Activated CD8-positive, alpha-beta T cell treated with anti-CD3 and anti-CD28 coated beads for 36 hours (primary cell): ENCODE measurements around the gene FNIP1. TPM values are rescaled to one million over a fixed set of nuclear protein-coding genes. Genes with fewer than 3 reads are reported as not detected.
"Not testable (repeated sequence)": the region's sequence is repeated elsewhere in the genome, so short reads cannot be mapped to it uniquely, and the experiment has no call there.

Experiments
- ATAC-seq: fragments of 200-7000 bp; cut with Tn5 transposase; one replicate; pipeline ENCODE4 v1.10.0; 2021; ENCODE audit warnings: mild to moderate bottlenecking, moderate library complexity
- CTCF ChIA-PET: fragments of 350-600 bp; sonication (Branson Sonifier 250); formaldehyde crosslinking; loops from one replicate; lab custom pipeline; 2021; ENCODE audit warnings: antibody characterized with exemption; lab: Charles Lee
- POLR2A ChIA-PET: fragments of 350-600 bp; sonication (Branson Sonifier 250); formaldehyde crosslinking; loops from one replicate; lab custom pipeline; 2021; ENCODE audit warnings: antibody characterized with exemption; lab: Charles Lee
- DNase-seq: peaks from one replicate; pipeline ENCODE4 v3.0.0-alpha.2; 2020
- H3K27ac Mint-ChIP-seq: one replicate; pipeline ENCODE4 v1.8.0; 2021; ENCODE audit warnings: mild to moderate bottlenecking, mixed read lengths
- H3K27me3 Mint-ChIP-seq: one replicate; pipeline ENCODE4 v1.8.0; 2021; ENCODE audit warnings: mixed read lengths
- H3K36me3 Mint-ChIP-seq: one replicate; pipeline ENCODE4 v1.8.0; 2021; ENCODE audit warnings: low read depth, mixed read lengths
- H3K4me1 Mint-ChIP-seq: one replicate; pipeline ENCODE4 v1.8.0; 2021; ENCODE audit warnings: low read depth, mixed read lengths
- H3K4me3 Mint-ChIP-seq: one replicate; pipeline ENCODE4 v1.8.0; 2021; ENCODE audit warnings: mild to moderate bottlenecking, moderate library complexity, mixed read lengths
- H3K9me3 Mint-ChIP-seq: one replicate; pipeline ENCODE4 v1.8.0; 2021; ENCODE audit warnings: mixed read lengths
- CTCF ChIP-seq: fragments of 200-600 bp; IDR thresholded peaks from one replicate; pipeline ENCODE4 v1.8.0; 2022; ENCODE audit warnings: antibody characterized with exemption, mild to moderate bottlenecking
- intact Hi-C: fragments of 100-400 bp; cut with micrococcal nuclease; formaldehyde crosslinking; loops from one replicate; pipeline ENCODE4 v1.10.0; 2022
- total RNA-seq, 2 experiments: library from RNA; stranded (reverse); gene quantifications; one replicate each; pipeline ENCODE4 v1.2.3, GENCODE V29; 2021

FNIP1 gene
- total RNA-seq, result 10 to 100 TPM; 15.9 to 16.0 TPM

- CTCF ChIA-PET, result interaction anchor here (1.0 to 1.9 kb wide), 6 partner anchors 13 to 208 kb away, joined by 3 to 6 read pairs (median 4); no protein-coding TSS in a partner anchor
- no peaks in the 10 kb centered on the region for H3K27me3 Mint-ChIP-seq
- peak within 1 kb of the TSS; percentile 92 for H3K27ac Mint-ChIP-seq
- DNase-seq (peak; percentile 99), ATAC-seq (peak; percentile 97)
- peak within 1 kb of the TSS; percentile 94 for H3K4me3 Mint-ChIP-seq
- no peaks in the 10 kb centered on the region for H3K9me3 Mint-ChIP-seq
- POLR2A ChIA-PET, result interaction anchor here (0.6 to 2.4 kb wide), 9 partner anchors 9 to 214 kb away, joined by 3 to 9 read pairs (median 3); no protein-coding TSS in a partner anchor
- intact Hi-C loops, result loop anchor here (5.0 to 10.0 kb wide), 3 partner anchors 160 to 265 kb away; partner anchors contain the start of genes IL3 and RAPGEF6
- H3K4me1 Mint-ChIP-seq, result peaks cover 30% of the 10 kb centered on the region
- no peak for TF ChIP-seq CTCF
- peaks cover 13% of the 10 kb centered on the region for H3K36me3 Mint-ChIP-seq
Measured at GRCh38 chr5:131796793-131797693, at the start of gene FNIP1. Gene FNIP1, minus strand, starts transcription at chr5:131797017. Its CDS starts 96 bp downstream, at chr5:131796921.

GRCh38 chr5:131846536-131846935 lies 49.7 kb upstream of the FNIP1 start:
- Mint-ChIP-seq H3K27ac (no peak overlapping the region), H3K4me3 (no peak overlapping the region), H3K36me3 (peaks cover 10% of the 10 kb centered on the region), H3K27me3 (no peaks in the 10 kb centered on the region), H3K4me1 (no peaks in the 10 kb centered on the region), H3K9me3 (peaks cover 40% of the 10 kb centered on the region)
- ATAC-seq (no peak), DNase-seq (no peak)
- no peak for TF ChIP-seq CTCF
- ChIA-PET POLR2A (no interaction called here), CTCF (no interaction called here)
- intact Hi-C loops, result no loop called here

DNA sequence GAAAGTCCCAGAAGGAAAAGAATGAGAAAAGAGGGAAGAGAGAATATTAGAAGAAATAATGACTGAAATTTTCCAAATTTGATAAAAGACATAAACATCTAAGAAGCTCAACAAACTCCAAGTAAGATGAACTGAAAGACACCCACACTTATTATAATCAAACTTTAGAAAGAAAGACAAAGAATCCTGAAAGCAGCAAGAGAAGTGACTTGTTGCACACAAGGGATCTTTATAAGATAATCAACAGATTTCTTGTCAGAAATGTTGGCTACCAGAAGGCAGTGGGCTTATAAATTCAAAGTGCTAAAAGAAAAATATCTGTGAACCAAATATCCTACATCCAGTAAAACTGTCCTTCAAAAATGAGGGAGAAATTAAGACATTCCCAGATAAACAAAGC lies 49.0 kb upstream of the FNIP1 start:
- DNase-seq (no peak), ATAC-seq (no peak)
- TF ChIP-seq CTCF, result no peak
- Mint-ChIP-seq H3K36me3 (peaks cover 10% of the 10 kb centered on the region), H3K27ac (no peak overlapping the region), H3K27me3 (no peaks in the 10 kb centered on the region), H3K9me3 (peaks cover 40% of the 10 kb centered on the region), H3K4me3 (no peak overlapping the region), H3K4me1 (no peaks in the 10 kb centered on the region)
- intact Hi-C loops, result no loop called here
- POLR2A ChIA-PET, result no interaction called here
- CTCF ChIA-PET, result no interaction called here

- peaks cover 34% of the 10 kb centered on the region for H3K9me3 Mint-ChIP-seq
- CTCF ChIA-PET, H3K36me3 Mint-ChIP-seq, DNase-seq, H3K27ac Mint-ChIP-seq, H3K27me3 Mint-ChIP-seq, ATAC-seq, H3K4me3 Mint-ChIP-seq, intact Hi-C loops, H3K4me1 Mint-ChIP-seq, POLR2A ChIA-PET: not testable (repeated sequence)
Measured at GRCh38 chr5:131842971-131843370, 46.2 kb upstream of the FNIP1 start.

- H3K9me3 Mint-ChIP-seq, H3K36me3 Mint-ChIP-seq, CTCF ChIA-PET, ATAC-seq, H3K27me3 Mint-ChIP-seq, H3K4me3 Mint-ChIP-seq, H3K27ac Mint-ChIP-seq, intact Hi-C loops, DNase-seq, POLR2A ChIA-PET, H3K4me1 Mint-ChIP-seq: not testable (repeated sequence)
Measured at GRCh38 chr5:131832702-131833101, 35.9 kb upstream of the FNIP1 start.
